Measurements from ENCODE around the gene NR2F2.

The NR2F2 gene

DNA sequence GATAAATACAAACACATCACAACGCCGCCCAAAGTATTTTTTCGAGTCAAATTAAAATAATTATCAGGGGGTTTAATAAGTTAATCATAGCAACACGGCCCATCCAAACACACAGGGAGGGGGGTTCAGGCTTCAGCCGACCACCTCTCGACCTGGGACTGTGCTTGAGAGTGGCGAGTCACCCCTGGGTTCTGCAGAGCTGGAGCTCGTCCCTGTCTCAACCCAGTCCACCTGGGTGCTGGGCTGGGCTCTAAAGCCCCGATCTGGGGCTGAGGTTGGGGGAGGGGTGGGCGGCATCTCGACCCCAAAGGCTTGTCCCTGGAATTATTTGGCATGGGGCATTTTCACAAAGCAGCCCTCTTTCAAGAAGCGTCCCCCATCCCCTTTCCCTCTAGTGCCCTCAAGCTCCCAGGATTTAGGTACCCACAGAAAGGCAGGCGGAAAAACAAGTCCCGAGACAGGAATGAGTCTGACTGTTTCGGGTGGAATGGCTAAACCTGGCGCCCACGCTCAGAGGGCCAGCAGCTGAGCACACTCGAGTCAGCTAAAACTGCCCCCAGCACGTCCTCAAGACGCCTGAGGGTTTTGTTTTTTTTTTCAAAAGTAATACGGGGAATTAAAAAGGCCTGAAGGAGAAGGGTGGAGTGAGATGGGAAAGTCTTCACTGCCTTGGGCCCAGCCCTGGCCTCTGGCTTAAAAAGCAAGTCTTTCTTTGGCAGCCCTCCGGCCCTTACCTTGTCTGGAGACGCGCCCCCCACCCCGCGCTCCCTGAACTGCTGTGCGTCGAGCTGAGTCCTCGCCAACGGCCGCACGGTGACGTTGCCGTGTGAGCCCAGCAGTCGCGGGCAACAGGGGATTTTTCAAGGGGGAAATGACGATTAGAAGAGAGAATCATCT is 32.5 kb downstream of the NR2F2 start:
- no peak overlapping the region for H3K27ac ChIP-seq
- TF ChIP-seq ZFX (IDR thresholded peaks at IDR 0.05; ENCODE audit: borderline replicate concordance): no peak
- TF ChIP-seq, protein P1, sequence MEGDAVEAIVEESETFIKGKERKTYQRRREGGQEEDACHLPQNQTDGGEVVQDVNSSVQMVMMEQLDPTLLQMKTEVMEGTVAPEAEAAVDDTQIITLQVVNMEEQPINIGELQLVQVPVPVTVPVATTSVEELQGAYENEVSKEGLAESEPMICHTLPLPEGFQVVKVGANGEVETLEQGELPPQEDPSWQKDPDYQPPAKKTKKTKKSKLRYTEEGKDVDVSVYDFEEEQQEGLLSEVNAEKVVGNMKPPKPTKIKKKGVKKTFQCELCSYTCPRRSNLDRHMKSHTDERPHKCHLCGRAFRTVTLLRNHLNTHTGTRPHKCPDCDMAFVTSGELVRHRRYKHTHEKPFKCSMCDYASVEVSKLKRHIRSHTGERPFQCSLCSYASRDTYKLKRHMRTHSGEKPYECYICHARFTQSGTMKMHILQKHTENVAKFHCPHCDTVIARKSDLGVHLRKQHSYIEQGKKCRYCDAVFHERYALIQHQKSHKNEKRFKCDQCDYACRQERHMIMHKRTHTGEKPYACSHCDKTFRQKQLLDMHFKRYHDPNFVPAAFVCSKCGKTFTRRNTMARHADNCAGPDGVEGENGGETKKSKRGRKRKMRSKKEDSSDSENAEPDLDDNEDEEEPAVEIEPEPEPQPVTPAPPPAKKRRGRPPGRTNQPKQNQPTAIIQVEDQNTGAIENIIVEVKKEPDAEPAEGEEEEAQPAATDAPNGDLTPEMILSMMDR (IDR thresholded peaks at IDR 0.05): no peak

DNA sequence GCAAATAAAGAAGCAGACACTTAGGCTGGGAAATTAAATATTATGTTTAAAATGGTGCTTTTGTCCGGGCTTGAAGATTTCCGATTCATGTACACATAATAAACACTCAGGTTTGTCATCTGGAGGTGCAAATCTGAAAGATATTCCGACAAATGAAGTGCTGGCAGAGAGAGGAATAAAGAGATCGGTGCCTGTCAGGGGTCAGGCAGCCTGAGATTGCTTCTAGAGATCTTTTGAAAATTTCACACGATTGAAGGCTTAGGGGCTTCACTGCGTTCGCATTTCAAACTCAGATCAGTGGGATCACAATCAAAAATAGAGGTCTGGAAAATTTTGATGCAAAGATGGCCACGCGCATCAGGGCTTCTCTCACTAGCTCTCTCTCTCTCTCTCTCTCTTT is 33.2 kb downstream of the NR2F2 start:
- no peak for TF ChIP-seq ZFX (IDR thresholded peaks at IDR 0.05; ENCODE audit: borderline replicate concordance)
- TF ChIP-seq, protein P1 (IDR thresholded peaks at IDR 0.05): no peak
- no peak overlapping the region for H3K27ac ChIP-seq

DNA sequence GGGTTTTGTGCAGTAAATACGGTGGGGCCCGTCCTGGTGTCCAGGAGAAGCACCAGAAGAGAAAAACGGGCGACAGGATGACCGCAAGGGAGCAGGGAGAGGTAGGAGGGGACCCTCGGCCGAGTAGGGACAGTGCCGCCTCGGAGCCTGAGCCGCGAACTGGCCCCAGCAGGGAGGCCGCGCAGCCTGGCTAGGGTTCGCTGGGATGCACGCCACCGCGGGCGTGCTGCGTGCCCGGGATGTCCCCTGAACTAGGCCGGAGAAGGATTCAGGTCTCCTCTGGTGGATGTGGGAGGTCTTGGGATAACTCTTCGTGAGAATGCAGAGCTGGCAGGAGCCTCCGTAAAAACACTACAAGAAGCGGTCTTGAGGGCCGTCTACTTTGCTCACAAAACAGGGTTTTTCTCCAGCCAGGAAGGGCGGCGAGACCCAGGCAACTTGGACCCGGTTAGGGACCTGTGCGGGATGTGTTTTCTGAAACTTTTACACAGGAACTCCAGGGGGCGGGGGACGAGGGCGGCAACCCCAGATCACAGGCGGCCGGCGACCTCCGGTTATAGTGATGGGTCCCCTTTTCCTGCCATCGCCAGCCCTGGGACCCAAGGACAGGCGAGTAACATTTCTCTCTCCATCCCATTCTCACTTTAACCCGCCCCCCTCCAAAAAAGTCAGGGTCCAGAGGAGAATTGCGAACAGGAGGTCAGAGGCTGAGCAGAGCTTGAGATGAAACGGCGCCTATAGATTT is 35.5 kb downstream of the NR2F2 start:
- H3K27ac ChIP-seq: no peak overlapping the region
- no peak for TF ChIP-seq ZFX (IDR thresholded peaks at IDR 0.05; ENCODE audit: borderline replicate concordance)
- TF ChIP-seq, protein P1 (IDR thresholded peaks at IDR 0.05): no peak

DNA sequence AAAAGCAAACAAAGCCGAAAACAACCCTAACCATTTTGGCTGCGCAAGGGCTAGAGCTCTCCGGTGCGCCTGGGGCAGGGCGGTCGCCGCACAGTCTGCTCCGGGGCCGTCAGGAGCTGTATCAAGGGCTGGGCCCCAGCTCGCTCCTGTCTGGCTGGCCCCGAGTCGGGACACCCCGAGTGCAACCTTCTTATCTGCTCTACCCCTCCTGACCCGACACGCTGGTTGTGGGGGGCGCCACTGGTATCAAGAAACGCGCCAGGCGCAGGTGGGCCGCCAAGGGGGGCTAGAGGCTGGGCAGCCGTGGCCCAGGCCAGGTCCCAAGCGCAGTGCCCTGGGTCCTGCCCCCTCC is 36.0 kb downstream of the NR2F2 start:
- no peak overlapping the region for H3K27ac ChIP-seq
- TF ChIP-seq, protein P1 (IDR thresholded peaks at IDR 0.05): no peak
- no peak for TF ChIP-seq ZFX (IDR thresholded peaks at IDR 0.05; ENCODE audit: borderline replicate concordance)

DNA sequence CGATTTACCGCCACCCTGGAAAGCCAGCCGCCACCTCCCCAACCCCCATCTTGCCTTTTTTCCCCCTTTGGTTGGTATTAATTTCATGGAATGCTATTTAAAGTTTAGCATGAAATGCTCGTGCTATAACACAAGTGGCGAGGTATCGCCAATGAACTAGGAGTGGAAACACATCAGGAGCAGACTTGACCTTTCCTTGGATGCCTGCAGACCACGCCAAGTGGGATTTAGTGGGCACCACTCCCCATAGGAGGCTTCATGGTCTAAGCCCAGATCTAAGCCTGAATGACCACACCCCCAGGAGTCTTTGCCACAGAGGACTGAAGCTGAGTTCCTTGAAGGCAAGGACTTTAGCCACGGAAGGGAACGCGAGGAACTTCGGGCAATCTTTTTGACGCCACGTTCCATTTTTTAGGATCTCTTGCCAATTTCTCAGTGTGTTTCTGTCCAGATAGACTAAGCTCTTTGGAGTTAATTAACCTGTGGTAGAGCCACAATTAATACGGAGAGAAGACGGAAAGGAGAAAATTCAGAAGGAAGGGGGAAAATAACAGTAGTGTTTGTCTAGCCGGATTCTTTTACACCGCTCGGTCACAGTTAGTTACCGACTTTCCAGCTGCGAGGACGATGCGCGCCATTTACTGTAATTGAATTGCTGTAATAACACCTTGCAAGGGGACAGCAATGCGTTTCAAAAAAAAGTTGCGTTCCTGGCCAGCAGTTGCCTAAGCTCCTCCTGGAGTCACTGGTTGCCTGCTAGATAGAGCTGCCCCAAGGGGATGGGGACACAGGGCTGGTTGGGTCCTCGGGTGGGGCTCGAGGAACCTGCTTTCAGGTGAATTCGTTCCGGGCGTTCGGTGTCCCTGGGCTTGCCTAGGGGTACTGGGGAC is 37.1 kb downstream of the NR2F2 start:
- TF ChIP-seq, protein P1 (IDR thresholded peaks at IDR 0.05): no peak
- TF ChIP-seq ZFX (IDR thresholded peaks at IDR 0.05; ENCODE audit: borderline replicate concordance): no peak

DNA sequence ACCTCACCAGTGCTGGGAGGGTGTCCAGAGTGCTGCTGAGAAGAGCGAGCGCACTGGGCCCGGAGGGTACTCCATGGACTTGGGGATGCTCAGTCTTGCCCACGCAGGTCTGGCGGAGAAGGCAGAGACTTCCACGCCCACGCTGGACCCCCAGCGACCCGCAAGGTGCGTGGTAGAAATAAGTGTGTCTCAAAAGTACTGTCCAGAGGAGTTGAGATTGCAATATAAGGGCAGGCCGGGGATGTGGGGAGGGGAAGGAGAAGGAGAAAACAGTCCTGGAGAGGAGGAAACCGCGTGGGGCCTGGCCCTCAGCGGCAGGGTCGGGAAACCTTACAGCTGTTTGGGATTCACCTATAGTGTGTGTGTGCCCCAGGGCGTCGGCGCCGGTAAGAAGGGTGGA is 38.9 kb downstream of the NR2F2 start:
- no peak for TF ChIP-seq ZFX (IDR thresholded peaks at IDR 0.05; ENCODE audit: borderline replicate concordance)
- TF ChIP-seq, protein P1 (IDR thresholded peaks at IDR 0.05): no peak
- H3K27ac ChIP-seq: no peak overlapping the region

More for the DNA sequence above, 37.1 kb downstream of the NR2F2 start:
- no peak overlapping the region for H3K27ac ChIP-seq

Data from 22Rv1 (cell line).